GM23338 (cell line): ENCODE data around the gene P3H4. TPM values are rescaled to one million over a fixed set of nuclear protein-coding genes. Genes with fewer than 3 reads are reported as not detected.

ENCODE experiments used
- ATAC-seq: fragments of 200-7000 bp; cut with Tn5 transposase; 3 replicates; pipeline ENCODE4 v1.9.1; 2020
- DNase-seq: peaks from one replicate; pipeline ENCODE4 v3.0.0-alpha.2; 2015; ENCODE audit warnings: low spot score
- H2AFZ ChIP-seq: fragments of 200-600 bp; sonication (generic); 2 replicates; pipeline ENCODE4 v1.8.0; 2016; ENCODE audit warnings: antibody characterized with exemption, mild to moderate bottlenecking, moderate library complexity
- H3F3A ChIP-seq: fragments of 200-600 bp; sonication (generic); replicated peaks from 2 replicates; pipeline ENCODE4 v1.8.0; 2017; ENCODE audit warnings: antibody characterized with exemption, mixed run types, low read depth
- H3K27ac ChIP-seq: fragments of 200-600 bp; sonication (generic); 2 replicates; pipeline ENCODE4 v1.6.1; 2016; ENCODE audit warnings: low read depth
- H3K27me3 ChIP-seq: fragments of 200-600 bp; sonication (generic); 2 replicates; pipeline ENCODE4 v1.8.0; 2016; ENCODE audit warnings: mild to moderate bottlenecking, mixed run types, moderate library complexity; ENCODE audit not compliant: insufficient read depth
- H3K36me3 ChIP-seq: fragments of 200-600 bp; sonication (generic); 2 replicates; pipeline ENCODE4 v1.8.0; 2016; ENCODE audit warnings: mild to moderate bottlenecking; ENCODE audit not compliant: insufficient read depth
- H3K4me1 ChIP-seq: fragments of 200-600 bp; sonication (generic); 2 replicates; pipeline ENCODE4 v1.8.0; 2016; ENCODE audit warnings: mild to moderate bottlenecking, moderate library complexity; ENCODE audit not compliant: insufficient read depth
- H3K4me2 ChIP-seq: fragments of 200-600 bp; sonication (generic); 2 replicates; pipeline ENCODE4 v1.7.1; 2017; ENCODE audit warnings: mixed run types
- H3K4me3 ChIP-seq: fragments of 200-600 bp; sonication (generic); 2 replicates; pipeline ENCODE4 v1.6.1; 2016; ENCODE audit warnings: mixed run types
- H3K79me2 ChIP-seq: fragments of 200-600 bp; sonication (generic); replicated peaks from 2 replicates; pipeline ENCODE4 v1.8.0; 2017; ENCODE audit warnings: mild to moderate bottlenecking; ENCODE audit not compliant: insufficient read depth
- H3K9me2 ChIP-seq: fragments of 200-600 bp; sonication (generic); 2 replicates; pipeline ENCODE4 v1.8.0; 2017; ENCODE audit not compliant: insufficient read depth
- H4K20me1 ChIP-seq: fragments of 200-600 bp; sonication (generic); replicated peaks from 2 replicates; pipeline ENCODE4 v1.8.0; 2017; ENCODE audit warnings: mild to moderate bottlenecking; ENCODE audit not compliant: insufficient read depth
- H3K27ac Mint-ChIP-seq: 2 replicates; pipeline ENCODE4 v1.8.0; 2020; ENCODE audit warnings: inconsistent platforms, mild to moderate bottlenecking, moderate library complexity, mixed read lengths
- H3K27me3 Mint-ChIP-seq: 3 replicates; pipeline ENCODE4 v1.8.0; 2022; ENCODE audit warnings: low read depth, mild to moderate bottlenecking, moderate library complexity, mixed read lengths, inconsistent platforms; ENCODE audit not compliant: insufficient read depth, poor library complexity
- H3K36me3 Mint-ChIP-seq: 3 replicates; pipeline ENCODE4 v1.8.0; 2021; ENCODE audit warnings: low read depth, mild to moderate bottlenecking, inconsistent platforms, moderate library complexity, mixed read lengths
- H3K4me1 Mint-ChIP-seq: 3 replicates; pipeline ENCODE4 v1.8.0; 2020; ENCODE audit warnings: mild to moderate bottlenecking, inconsistent platforms, mixed read lengths
- H3K4me3 Mint-ChIP-seq: 3 replicates; pipeline ENCODE4 v1.8.0; 2021; ENCODE audit warnings: moderate library complexity, mild to moderate bottlenecking, inconsistent platforms, mixed read lengths
- H3K9me3 Mint-ChIP-seq: 3 replicates; pipeline ENCODE4 v1.8.0; 2020; ENCODE audit warnings: moderate library complexity, mild to moderate bottlenecking, inconsistent platforms, mixed read lengths
- CTCF ChIP-seq, 2 experiments: fragments of 200-600 bp in 1 of 2; sonication (generic) in 1 of 2; conservative IDR thresholded peaks; 2 replicates each; pipeline versions ENCODE4 v1.5.1 to v1.6.1; 2016 to 2017; ENCODE audit warnings: antibody characterized with exemption in 2 of 2, low read depth in 2 of 2, mild to moderate bottlenecking in 2 of 2, moderate library complexity in 1 of 2
- ETS1 ChIP-seq: IDR thresholded peaks from 2 replicates; pipeline ENCODE4 v1.6.1; 2016; ENCODE audit warnings: antibody characterized with exemption
- NANOG ChIP-seq: IDR thresholded peaks from 2 replicates; pipeline ENCODE4 v1.6.1; 2016; ENCODE audit warnings: antibody characterized with exemption, borderline replicate concordance
- REST ChIP-seq: IDR thresholded peaks from one replicate; pipeline ENCODE4 v1.6.1; 2018; ENCODE audit warnings: antibody characterized with exemption; ENCODE audit not compliant: unreplicated experiment
- ZNF114 ChIP-seq: fragments of 250-450 bp; sonication (Bioruptor Pico); IDR thresholded peaks from 2 replicates; pipeline ENCODE4 v1.5.0; 2020; ENCODE audit warnings: mild to moderate bottlenecking, moderate library complexity
- ZNF462 ChIP-seq: fragments of 250-450 bp; sonication (Bioruptor Pico); IDR thresholded peaks from 2 replicates; pipeline ENCODE4 v1.5.0; 2020; ENCODE audit warnings: mild to moderate bottlenecking, moderate library complexity
- polyA plus RNA-seq: library from polyadenylated mRNA; unstranded; fragments of >200 nt; fragmentation: Nextera tagmentation; extraction: Ambion mirVana; gene quantifications from 2 replicates; pipeline ENCODE4 v1.2.1, GENCODE V29; 2016
- total RNA-seq: library from RNA; depleted of rRNA; stranded (reverse); fragments of >200 nt; shearing (Covaris generic); gene quantifications from 2 replicates; pipeline ENCODE4 v1.2.3, GENCODE V29; 2014

P3H4 gene
- total and polyA plus RNA-seq, 2 experiments from 2014 or later: 16.0 to 33.3 TPM

GRCh38 chr17:41785859-41786226, 25.9 kb downstream of the P3H4 start (continued):
- peak in 1 of 2 experiments; percentile 41; a peak in 2 of 4 replicates for TF ChIP-seq CTCF (conservative IDR thresholded peaks at IDR 0.05; ENCODE audit: low read depth in 2 of 2)
- TF ChIP-seq NANOG: no peak
- TF ChIP-seq REST: no peak
- no peak for TF ChIP-seq ETS1

GRCh38 chr17:41785091-41785858, 26.5 kb downstream of the P3H4 start:
- ATAC-seq: peak; percentile 23
- TF ChIP-seq ETS1: peak; percentile 60; the same call in 1 of the 2 replicates
- no peak for TF ChIP-seq ZNF462 (CRISPR knock-in tag)
- no peak for TF ChIP-seq ZNF114 (CRISPR knock-in tag)

More at GRCh38 chr17:41785091-41785858, 26.5 kb downstream of the P3H4 start:
- DNase-seq: peak; percentile 96
- Mint-ChIP-seq H3K9me3 (no peaks in the 10 kb centered on the region), H3K27me3 (peaks cover 28% of the 10 kb centered on the region), H3K27ac (peak overlapping the region; percentile 99), H3K4me3 (peak overlapping the region; percentile 86), H3K4me1 (peaks cover 34% of the 10 kb centered on the region), H3K36me3 (peaks cover 5% of the 10 kb centered on the region; the same call in 2 of the 3 replicates)
- Histone ChIP-seq H3K79me2 (peaks cover 38% of the 10 kb centered on the region), H3K36me3 (no peaks in the 10 kb centered on the region), H4K20me1 (0 out of 2 replicates have a peak, but pooled peaks cover 4% of the 10 kb centered on the region), H3K4me2 (peak overlapping the region; percentile 92), H3K27ac (peak overlapping the region; percentile 93), H3F3A (peaks cover 12% of the 10 kb centered on the region; the same call in 1 of the 2 replicates), H3K4me3 (peak overlapping the region; percentile 88), H2AFZ (no peak overlapping the region), H3K9me2 (no peaks in the 10 kb centered on the region), H3K4me1 (peaks cover 23% of the 10 kb centered on the region), H3K27me3 (no peaks in the 10 kb centered on the region)
